Thyroid gland (tissue), 4 donors: ENCODE measurements around the gene CSNK1A1.

Source experiments
- POLR2A ChIP-seq, 2 donors: fragments of 450-650 bp; IDR thresholded peaks; one replicate each; pipeline ENCODE4 v1.6.1; 2017; ENCODE audit warnings: antibody characterized with exemption in 2 of 2, mild to moderate bottlenecking in 2 of 2, moderate library complexity in 1 of 2
- TF ChIP-seq, protein P1 (sequence below), 6 experiments: fragments of 200-600 bp in 3 of 6; fragments of 450-650 bp in 3 of 6; sonication (generic) in 3 of 6; IDR thresholded peaks; one replicate each; pipeline ENCODE4 v1.5.1; 2016 to 2019; ENCODE audit warnings: antibody characterized with exemption in 6 of 6, mild to moderate bottlenecking in 2 of 6, inconsistent platforms in 1 of 6, moderate library complexity in 1 of 6

DNA sequence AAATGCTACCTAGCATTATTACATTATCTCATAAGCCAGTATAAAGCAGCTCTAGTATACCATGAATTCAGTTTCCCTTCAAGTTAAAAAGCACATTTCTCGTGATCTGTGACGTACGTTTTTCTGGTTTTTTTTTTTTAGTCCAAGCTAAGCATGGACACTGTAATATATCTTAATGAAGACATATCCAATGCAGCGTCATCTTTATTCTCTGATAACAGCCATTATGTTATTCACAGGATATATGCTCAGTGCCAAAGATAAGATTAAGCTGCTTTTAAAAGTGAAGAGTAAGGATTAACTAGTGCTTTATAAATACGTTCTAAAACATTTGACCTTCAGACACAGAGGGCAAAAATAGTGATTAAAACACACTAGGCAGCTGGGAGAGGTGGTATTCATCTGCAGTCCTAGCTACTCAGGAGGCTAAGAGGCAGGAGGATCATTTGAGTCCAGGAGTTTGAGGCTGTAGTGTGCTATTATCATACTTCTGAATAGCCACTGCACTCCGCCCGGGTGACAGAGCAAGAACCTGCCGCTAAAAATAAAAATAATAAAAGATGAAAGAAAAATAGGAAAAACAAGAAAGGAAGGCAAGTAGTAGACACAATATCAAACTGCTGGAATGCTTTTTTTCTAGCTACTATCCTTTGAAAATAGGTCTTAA lies 7.7 kb downstream of the CSNK1A1 start:
- TF ChIP-seq, protein P1, sequence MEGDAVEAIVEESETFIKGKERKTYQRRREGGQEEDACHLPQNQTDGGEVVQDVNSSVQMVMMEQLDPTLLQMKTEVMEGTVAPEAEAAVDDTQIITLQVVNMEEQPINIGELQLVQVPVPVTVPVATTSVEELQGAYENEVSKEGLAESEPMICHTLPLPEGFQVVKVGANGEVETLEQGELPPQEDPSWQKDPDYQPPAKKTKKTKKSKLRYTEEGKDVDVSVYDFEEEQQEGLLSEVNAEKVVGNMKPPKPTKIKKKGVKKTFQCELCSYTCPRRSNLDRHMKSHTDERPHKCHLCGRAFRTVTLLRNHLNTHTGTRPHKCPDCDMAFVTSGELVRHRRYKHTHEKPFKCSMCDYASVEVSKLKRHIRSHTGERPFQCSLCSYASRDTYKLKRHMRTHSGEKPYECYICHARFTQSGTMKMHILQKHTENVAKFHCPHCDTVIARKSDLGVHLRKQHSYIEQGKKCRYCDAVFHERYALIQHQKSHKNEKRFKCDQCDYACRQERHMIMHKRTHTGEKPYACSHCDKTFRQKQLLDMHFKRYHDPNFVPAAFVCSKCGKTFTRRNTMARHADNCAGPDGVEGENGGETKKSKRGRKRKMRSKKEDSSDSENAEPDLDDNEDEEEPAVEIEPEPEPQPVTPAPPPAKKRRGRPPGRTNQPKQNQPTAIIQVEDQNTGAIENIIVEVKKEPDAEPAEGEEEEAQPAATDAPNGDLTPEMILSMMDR (IDR thresholded peaks at IDR 0.05), result no peak
- TF ChIP-seq POLR2A (IDR thresholded peaks at IDR 0.05), result no peak
